ENCODE results near the gene CACNA2D2.

CACNA2D2 gene

GRCh38 chr3:50533807-50534461 is 30.5 kb upstream of the CACNA2D2 start:
- Histone ChIP-seq H2AFZ (ENCODE audit: low read length) (no peak overlapping the region), H3K79me2 (ENCODE audit: insufficient read depth, low read length) (no peaks in the 10 kb centered on the region), H3K4me1 (ENCODE audit: insufficient read depth, low read length, poor library complexity, severe bottlenecking) (no peaks in the 10 kb centered on the region), H3K4me2 (ENCODE audit: low read depth, low read length, poor library complexity, severe bottlenecking) (no peak overlapping the region), H3K36me3 (ENCODE audit: insufficient read depth, low read length) (no peaks in the 10 kb centered on the region), H3K9me3 (ENCODE audit: insufficient read depth, low read depth, low read length) (no peaks in the 10 kb centered on the region), H3K9ac (ENCODE audit: low read depth, low read length, poor library complexity, severe bottlenecking) (no peak overlapping the region), H4K20me1 (ENCODE audit: insufficient read depth, low read length, poor library complexity, severe bottlenecking) (no peaks in the 10 kb centered on the region), H3K27me3 (ENCODE audit: insufficient read depth, low read length, poor library complexity, severe bottlenecking) (no peaks in the 10 kb centered on the region), H3K9me2 (replicated peaks; ENCODE audit: low read depth, low read length) (no peaks in the 10 kb centered on the region), H3K4me3 (ENCODE audit: low read length, poor library complexity, severe bottlenecking) (no peak overlapping the region), H3F3A (ENCODE audit: low read depth) (no peaks in the 10 kb centered on the region)
- no peak for TF ChIP-seq CTCF (conservative IDR thresholded peaks at IDR 0.05; ENCODE audit: low read length)
- no peak for TF ChIP-seq EZH2phosphoT487 (IDR thresholded peaks at IDR 0.05; ENCODE audit: borderline replicate concordance)

DNA sequence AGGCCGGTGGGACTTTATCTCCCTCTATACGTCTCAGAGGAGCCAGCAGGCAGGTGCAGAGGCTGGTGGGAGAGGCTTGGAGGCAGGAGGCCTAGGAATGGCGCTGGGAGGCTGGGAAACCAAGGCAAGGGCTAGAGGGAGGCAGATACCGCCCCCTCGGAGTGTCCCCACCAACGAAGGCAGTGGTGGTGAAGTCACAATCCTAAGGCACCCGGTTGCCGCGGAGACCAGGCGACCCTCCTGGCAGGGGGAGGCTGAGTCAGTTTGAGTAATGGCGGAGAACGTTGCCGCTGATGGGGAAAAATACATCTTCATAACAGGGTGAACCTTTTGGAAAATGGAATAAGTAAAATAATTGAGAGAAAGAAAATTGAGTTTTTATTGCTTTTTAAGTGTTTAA is 29.9 kb upstream of the CACNA2D2 start:
- H3K79me2 ChIP-seq (ENCODE audit: insufficient read depth, low read length), result no peaks in the 10 kb centered on the region

DNA sequence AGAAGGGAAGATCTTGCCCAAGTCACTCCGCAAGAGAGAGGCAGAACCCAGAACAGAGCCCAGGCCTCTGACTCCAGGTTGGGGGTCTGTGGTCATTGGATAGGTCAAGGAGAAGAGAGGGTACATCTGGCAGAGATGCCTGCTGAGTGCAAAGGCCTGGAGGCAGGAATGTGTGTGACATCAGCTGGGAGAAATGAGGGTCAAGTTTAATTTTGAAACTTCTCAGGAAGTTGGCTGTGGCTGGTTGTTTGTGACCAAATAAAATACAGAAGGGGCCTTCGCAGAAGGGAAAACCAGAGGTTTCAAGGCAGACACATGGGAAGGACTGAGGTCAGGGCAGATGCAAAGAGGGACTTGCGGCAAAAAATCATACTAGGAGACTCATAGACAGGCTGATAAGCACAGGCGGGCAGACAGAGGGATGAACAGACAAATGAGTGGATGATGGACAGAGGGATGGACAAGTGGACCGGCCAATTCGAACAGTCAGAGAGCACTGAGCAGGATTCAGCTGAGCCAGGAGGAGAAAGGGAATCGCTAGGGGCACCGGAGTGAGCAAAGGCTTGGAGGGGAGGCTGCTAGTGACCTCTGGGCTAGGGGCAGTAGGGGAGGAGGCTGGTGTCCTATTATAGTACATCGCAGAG is 28.8 kb upstream of the CACNA2D2 start:
- Histone ChIP-seq H3K4me3 (ENCODE audit: low read length, poor library complexity, severe bottlenecking) (no peak overlapping the region), H3K4me2 (ENCODE audit: low read depth, low read length, poor library complexity, severe bottlenecking) (no peak overlapping the region), H3K27me3 (ENCODE audit: insufficient read depth, low read length, poor library complexity, severe bottlenecking) (no peaks in the 10 kb centered on the region), H3K9me3 (ENCODE audit: insufficient read depth, low read depth, low read length) (no peaks in the 10 kb centered on the region), H2AFZ (ENCODE audit: low read length) (no peak overlapping the region), H3F3A (ENCODE audit: low read depth) (no peaks in the 10 kb centered on the region), H3K9me2 (replicated peaks; ENCODE audit: low read depth, low read length) (no peaks in the 10 kb centered on the region), H3K36me3 (ENCODE audit: insufficient read depth, low read length) (no peaks in the 10 kb centered on the region), H3K79me2 (ENCODE audit: insufficient read depth, low read length) (no peaks in the 10 kb centered on the region), H3K9ac (ENCODE audit: low read depth, low read length, poor library complexity, severe bottlenecking) (no peak overlapping the region), H4K20me1 (ENCODE audit: insufficient read depth, low read length, poor library complexity, severe bottlenecking) (no peaks in the 10 kb centered on the region), H3K4me1 (ENCODE audit: insufficient read depth, low read length, poor library complexity, severe bottlenecking) (no peaks in the 10 kb centered on the region)
- TF ChIP-seq EZH2phosphoT487 (IDR thresholded peaks at IDR 0.05; ENCODE audit: borderline replicate concordance), result no peak

More for the DNA sequence above, 29.9 kb upstream of the CACNA2D2 start:
- Histone ChIP-seq H3K27me3 (ENCODE audit: insufficient read depth, low read length, poor library complexity, severe bottlenecking) (no peaks in the 10 kb centered on the region), H2AFZ (ENCODE audit: low read length) (no peak overlapping the region), H4K20me1 (ENCODE audit: insufficient read depth, low read length, poor library complexity, severe bottlenecking) (no peaks in the 10 kb centered on the region), H3K9ac (ENCODE audit: low read depth, low read length, poor library complexity, severe bottlenecking) (no peak overlapping the region), H3K9me3 (ENCODE audit: insufficient read depth, low read depth, low read length) (no peaks in the 10 kb centered on the region), H3K4me3 (ENCODE audit: low read length, poor library complexity, severe bottlenecking) (no peak overlapping the region), H3K9me2 (replicated peaks; ENCODE audit: low read depth, low read length) (no peaks in the 10 kb centered on the region), H3K4me1 (ENCODE audit: insufficient read depth, low read length, poor library complexity, severe bottlenecking) (no peaks in the 10 kb centered on the region), H3F3A (ENCODE audit: low read depth) (no peaks in the 10 kb centered on the region), H3K36me3 (ENCODE audit: insufficient read depth, low read length) (no peaks in the 10 kb centered on the region), H3K4me2 (ENCODE audit: low read depth, low read length, poor library complexity, severe bottlenecking) (no peak overlapping the region)
- TF ChIP-seq EZH2phosphoT487 (IDR thresholded peaks at IDR 0.05; ENCODE audit: borderline replicate concordance), result no peak

DNA sequence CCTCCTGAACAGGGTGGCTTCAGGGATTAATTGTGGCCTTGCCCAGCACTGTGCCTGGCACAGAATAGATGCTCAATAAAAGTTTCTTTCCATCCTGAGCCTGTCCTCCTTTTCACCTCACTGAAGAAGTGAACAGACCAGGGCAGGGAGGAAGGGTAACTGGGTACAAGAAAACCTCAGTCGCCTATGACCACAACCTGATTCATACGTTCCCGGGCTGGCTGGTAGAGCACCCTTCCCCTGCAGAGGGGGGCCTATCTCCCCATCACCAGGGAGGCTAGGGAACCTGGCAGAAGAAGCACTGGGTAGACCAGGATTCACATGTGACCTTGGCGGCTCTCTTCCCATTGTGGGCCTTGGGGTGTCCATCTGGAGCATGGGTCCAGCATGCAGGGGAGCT is 27.8 kb upstream of the CACNA2D2 start:
- Histone ChIP-seq H3K27me3 (ENCODE audit: insufficient read depth, low read length, poor library complexity, severe bottlenecking) (no peaks in the 10 kb centered on the region), H3K9me3 (ENCODE audit: insufficient read depth, low read depth, low read length) (no peaks in the 10 kb centered on the region), H3K9ac (ENCODE audit: low read depth, low read length, poor library complexity, severe bottlenecking) (no peak overlapping the region), H3K4me2 (ENCODE audit: low read depth, low read length, poor library complexity, severe bottlenecking) (no peak overlapping the region), H3K36me3 (ENCODE audit: insufficient read depth, low read length) (no peaks in the 10 kb centered on the region), H3K79me2 (ENCODE audit: insufficient read depth, low read length) (no peaks in the 10 kb centered on the region), H2AFZ (ENCODE audit: low read length) (no peak overlapping the region), H4K20me1 (ENCODE audit: insufficient read depth, low read length, poor library complexity, severe bottlenecking) (no peaks in the 10 kb centered on the region), H3K4me3 (ENCODE audit: low read length, poor library complexity, severe bottlenecking) (no peak overlapping the region), H3K9me2 (replicated peaks; ENCODE audit: low read depth, low read length) (no peaks in the 10 kb centered on the region), H3K4me1 (ENCODE audit: insufficient read depth, low read length, poor library complexity, severe bottlenecking) (no peaks in the 10 kb centered on the region), H3F3A (ENCODE audit: low read depth) (no peaks in the 10 kb centered on the region)
- TF ChIP-seq CTCF (conservative IDR thresholded peaks at IDR 0.05; ENCODE audit: low read length) (no peak), EZH2phosphoT487 (IDR thresholded peaks at IDR 0.05; ENCODE audit: borderline replicate concordance) (no peak)
